Right cardiac atrium (tissue), 5 donors: ENCODE results near the gene USP17L22. TPM values are rescaled to one million over a fixed set of nuclear protein-coding genes. Genes with fewer than 3 reads are reported as not detected.
"Not testable (repeated sequence)": the region's sequence is repeated elsewhere in the genome, so short reads cannot be mapped to it uniquely, and the experiment has no call there.

Source experiments
- ATAC-seq, 2 donors: fragments of 200-7000 bp; cut with Tn5 transposase; one replicate each; pipeline versions ENCODE4 v1.8.0 to v1.9.1; 2020; ENCODE audit warnings: moderate library complexity in 2 of 2, mild to moderate bottlenecking in 1 of 2
- DNase-seq, 3 donors: peaks; one replicate each; pipeline ENCODE4 v3.0.0-alpha.2; 2020
- H3K27ac ChIP-seq: one replicate; pipeline ENCODE4 v1.5.1; 2013; ENCODE audit warnings: mild to moderate bottlenecking, low read length, control low read depth, moderate library complexity
- H3K27me3 ChIP-seq: one replicate; pipeline ENCODE4 v1.6.1; 2013; ENCODE audit not compliant: control insufficient read depth, insufficient read depth
- H3K4me1 ChIP-seq: one replicate; pipeline ENCODE4 v1.6.1; 2013; ENCODE audit warnings: low read length; ENCODE audit not compliant: control insufficient read depth, insufficient read depth
- H3K4me3 ChIP-seq: one replicate; pipeline ENCODE4 v1.5.1; 2013; ENCODE audit warnings: low read length, control low read depth
- H3K9me3 ChIP-seq: one replicate; pipeline ENCODE4 v1.6.1; 2013; ENCODE audit warnings: low read length; ENCODE audit not compliant: control insufficient read depth
- WGBS: extraction: QIAGEN DNeasy Blood & Tissue Kit; methylation state at CpG from one replicate; pipeline ENCODE4 v1.1.7; 2013; 5-methylcytosine and 5-hydroxymethylcytosine counted together
- intact Hi-C, 4 donors: fragments of 100-400 bp; cut with DNase I; formaldehyde crosslinking; loops; one replicate each; pipeline versions ENCODE4 v1.11.0 to v1.14.0; 2022 to 2023
- long read RNA-seq, 4 donors: library from polyadenylated mRNA; unstranded; transcript quantifications; one replicate each; pipeline ENCODE4 v2.0.0, GENCODE V29; 2020 to 2021
- polyA plus RNA-seq: library from polyadenylated mRNA; stranded (reverse); fragments of 200-250 nt; gene quantifications from one replicate; pipeline ENCODE4 v1.2.3, GENCODE V29; 2013
- total RNA-seq, 4 donors: library from RNA; stranded (reverse); fragmentation: NEBNext Ultra II Directional; extraction: Animal tissue kit (Norgen Biotek cat#: 25700); gene quantifications; one replicate each; pipeline ENCODE4 v1.2.1, GENCODE V29; 2021
- donor health status: healthy with polysubstance abuse.
- donor health status: DM: no; HTN: yes; CAD: no.
- donor health status: DM: no; HTN: no; CAD: no.
- donor health status: DM: no; HTN: yes; CAD: no; lungs with severe emphysema.
- donor health status: DM: yes; HTN: yes; CAD: no.

Gene USP17L22
- total RNA-seq: not detected
- not detected for polyA plus RNA-seq
- long read RNA-seq, donor 1: 0 reads
- long read RNA-seq, donor 2: 0 reads
- long read RNA-seq, donor 3: 0 reads
- long read RNA-seq, donor 4: 0 reads

- H3K27ac ChIP-seq, H3K9me3 ChIP-seq, H3K4me1 ChIP-seq, H3K4me3 ChIP-seq, ATAC-seq, intact Hi-C loops, H3K27me3 ChIP-seq, DNase-seq: not testable (repeated sequence)
- no CpG with 5 or more reads among the region's 15 CpGs for WGBS
Measured at GRCh38 chr4:9267319-9267718, at the start of gene USP17L22. USP17L22 (plus strand) TSS chr4:9267619; CDS start chr4:9267619, 0 bp downstream.

GRCh38 chr4:9219852-9220251 is 47.6 kb upstream of the USP17L22 start, which contains the start of gene USP17L12:
USP17L12 (plus strand) TSS chr4:9220152; CDS start chr4:9220152, 0 bp downstream.
- DNase-seq, H3K27me3 ChIP-seq, intact Hi-C loops, H3K4me1 ChIP-seq, ATAC-seq, H3K4me3 ChIP-seq, H3K9me3 ChIP-seq, H3K27ac ChIP-seq: not testable (repeated sequence)
- no CpG with 5 or more reads among the region's 13 CpGs for WGBS

- H3K27me3 ChIP-seq, intact Hi-C loops, H3K4me3 ChIP-seq, ATAC-seq, H3K4me1 ChIP-seq, DNase-seq, H3K9me3 ChIP-seq, H3K27ac ChIP-seq: not testable (repeated sequence)
- no CpG with 5 or more reads among the region's 14 CpGs for WGBS
Measured at GRCh38 chr4:9224596-9224995, 42.8 kb upstream of the USP17L22 start, which contains the start of gene USP17L13. USP17L13 (plus strand) TSS chr4:9224896; CDS start chr4:9224896, 0 bp downstream.

- H3K9me3 ChIP-seq, H3K4me1 ChIP-seq, H3K27ac ChIP-seq, ATAC-seq, H3K4me3 ChIP-seq, intact Hi-C loops, H3K27me3 ChIP-seq: not testable (repeated sequence)
- 84% methylated on average over 5 of the region's 8 CpGs for WGBS
- peak in 1 of 3 donors; percentile 10 for DNase-seq
Measured at GRCh38 chr4:9230249-9230648, 37.2 kb upstream of the USP17L22 start.

GRCh38 chr4:9234085-9234484 is 33.3 kb upstream of the USP17L22 start, which contains the start of gene USP17L15:
USP17L15 (plus strand) TSS chr4:9234385; CDS start chr4:9234385, 0 bp downstream.
- intact Hi-C loops, H3K4me1 ChIP-seq, DNase-seq, H3K27me3 ChIP-seq, H3K4me3 ChIP-seq, H3K27ac ChIP-seq, ATAC-seq, H3K9me3 ChIP-seq: not testable (repeated sequence)
- no CpG with 5 or more reads among the region's 15 CpGs for WGBS

GRCh38 chr4:9238461-9238860 is 29.0 kb upstream of the USP17L22 start:
- WGBS: 85% methylated on average over 11 of the region's 12 CpGs
- ATAC-seq, H3K9me3 ChIP-seq, H3K4me3 ChIP-seq, H3K27me3 ChIP-seq, H3K4me1 ChIP-seq, H3K27ac ChIP-seq, intact Hi-C loops: not testable (repeated sequence)
- DNase-seq: peak; percentile 2 to 10 (median 9)

GRCh38 chr4:9243579-9243978 is 23.8 kb upstream of the USP17L22 start, which contains the start of gene USP17L17:
USP17L17 (plus strand) TSS chr4:9243879; CDS start chr4:9243879, 0 bp downstream.
- DNase-seq, intact Hi-C loops, H3K9me3 ChIP-seq, H3K4me3 ChIP-seq, H3K27me3 ChIP-seq, ATAC-seq, H3K27ac ChIP-seq, H3K4me1 ChIP-seq: not testable (repeated sequence)
- WGBS: 85% methylated on average over 5 of the region's 14 CpGs

- ATAC-seq, H3K4me1 ChIP-seq, H3K27me3 ChIP-seq, H3K4me3 ChIP-seq, H3K27ac ChIP-seq, H3K9me3 ChIP-seq, intact Hi-C loops: not testable (repeated sequence)
- peak in 2 of 3 donors; percentile 1 to 4 for DNase-seq
- WGBS: 89% methylated on average over 20 of the region's 26 CpGs
Measured at GRCh38 chr4:9247953-9248680, 19.3 kb upstream of the USP17L22 start, which contains the start of gene USP17L18. USP17L18 (plus strand) TSS chr4:9248630; CDS start chr4:9248630, 0 bp downstream.

GRCh38 chr4:9253078-9253477 is 14.3 kb upstream of the USP17L22 start, which contains the start of gene USP17L19:
USP17L19 (plus strand) TSS chr4:9253378; CDS start chr4:9253378, 0 bp downstream.
- no CpG with 5 or more reads among the region's 13 CpGs for WGBS
- H3K4me3 ChIP-seq, ATAC-seq, H3K4me1 ChIP-seq, intact Hi-C loops, H3K27ac ChIP-seq, H3K27me3 ChIP-seq, H3K9me3 ChIP-seq, DNase-seq: not testable (repeated sequence)

- WGBS: no CpG with 5 or more reads among the region's 15 CpGs
Measured at GRCh38 chr4:9257824-9258223, 9.6 kb upstream of the USP17L22 start, which contains the start of gene USP17L20. USP17L20 (plus strand) TSS chr4:9258124; CDS start chr4:9258124, 0 bp downstream.

GRCh38 chr4:9262572-9262971 is 4.8 kb upstream of the USP17L22 start, which contains the start of gene USP17L21:
USP17L21 (plus strand) TSS chr4:9262872; CDS start chr4:9262872, 0 bp downstream.
- intact Hi-C loops, DNase-seq, ATAC-seq, H3K27ac ChIP-seq, H3K4me3 ChIP-seq, H3K4me1 ChIP-seq, H3K9me3 ChIP-seq, H3K27me3 ChIP-seq: not testable (repeated sequence)
- WGBS: no CpG with 5 or more reads among the region's 13 CpGs

More at GRCh38 chr4:9257824-9258223, 9.6 kb upstream of the USP17L22 start, which contains the start of gene USP17L20:
- ATAC-seq, intact Hi-C loops, H3K27me3 ChIP-seq, H3K4me3 ChIP-seq, H3K9me3 ChIP-seq, H3K27ac ChIP-seq, H3K4me1 ChIP-seq, DNase-seq: not testable (repeated sequence)
